SK-N-SH treated with all-trans-retinoic acid at 6 μM for 48 hours (cell line): ENCODE measurements around the gene SYNE2.

Experiments used
- CREB5 ChIP-seq: fragments of 250-450 bp; sonication (Bioruptor Pico); IDR thresholded peaks from 2 replicates; pipeline ENCODE4 v1.5.1; 2020; ENCODE audit warnings: low read depth, mild to moderate bottlenecking, moderate library complexity
- CSDC2 ChIP-seq: fragments of 250-450 bp; sonication (Bioruptor Pico); IDR thresholded peaks from 2 replicates; pipeline ENCODE4 v1.5.0; 2020; ENCODE audit warnings: mild to moderate bottlenecking, moderate library complexity
- CSRNP3 ChIP-seq: fragments of 250-450 bp; sonication (Bioruptor Pico); IDR thresholded peaks from 2 replicates; pipeline ENCODE4 v1.5.1; 2021; ENCODE audit warnings: mild to moderate bottlenecking, moderate library complexity
- ESRRG ChIP-seq: fragments of 250-450 bp; sonication (Bioruptor Pico); IDR thresholded peaks from 2 replicates; pipeline ENCODE4 v1.6.1; 2021; ENCODE audit warnings: mild to moderate bottlenecking
- ISL1 ChIP-seq: fragments of 250-450 bp; sonication (Bioruptor Pico); IDR thresholded peaks from 2 replicates; pipeline ENCODE4 v2.1.2; 2022; ENCODE audit warnings: mild to moderate bottlenecking, moderate library complexity
- PATZ1 ChIP-seq: fragments of 250-450 bp; sonication (Bioruptor Pico); IDR thresholded peaks from 2 replicates; pipeline ENCODE4 v1.8.0; 2020; ENCODE audit warnings: mild to moderate bottlenecking, moderate library complexity, borderline replicate concordance
- POU6F1 ChIP-seq: fragments of 250-450 bp; sonication (Bioruptor Pico); IDR thresholded peaks from 2 replicates; pipeline ENCODE4 v1.8.0; 2021; ENCODE audit warnings: low read depth, mild to moderate bottlenecking, moderate library complexity, borderline replicate concordance
- PPARA ChIP-seq: fragments of 250-450 bp; sonication (Bioruptor Pico); IDR thresholded peaks from 2 replicates; pipeline ENCODE4 v1.5.0; 2020; ENCODE audit warnings: mild to moderate bottlenecking, borderline replicate concordance
- TCF4 ChIP-seq: fragments of 250-450 bp; sonication (Bioruptor Pico); IDR thresholded peaks from 2 replicates; pipeline ENCODE4 v1.8.0; 2021; ENCODE audit warnings: mild to moderate bottlenecking, moderate library complexity, borderline replicate concordance
- TSHZ2 ChIP-seq: fragments of 250-450 bp; sonication (Bioruptor Pico); IDR thresholded peaks from 2 replicates; pipeline ENCODE4 v1.5.0; 2020; ENCODE audit warnings: mild to moderate bottlenecking, moderate library complexity
- ZC3H10 ChIP-seq: fragments of 250-450 bp; sonication (Bioruptor Pico); IDR thresholded peaks from 2 replicates; pipeline ENCODE4 v1.5.1; 2021; ENCODE audit warnings: mild to moderate bottlenecking, moderate library complexity
- ZFP30 ChIP-seq: fragments of 450-650 bp; formaldehyde crosslinking; IDR thresholded peaks from 2 replicates; pipeline ENCODE4 v1.5.0; 2022; ENCODE audit warnings: mild to moderate bottlenecking, moderate library complexity

- no peak for TF ChIP-seq TCF4
- no peak for TF ChIP-seq ZC3H10 (CRISPR knock-in tag)
- no peak for TF ChIP-seq ESRRG (CRISPR knock-in tag)
- TF ChIP-seq ISL1: no peak
- TF ChIP-seq PATZ1: no peak
- TF ChIP-seq POU6F1 (CRISPR knock-in tag): no peak
- TF ChIP-seq CSRNP3: no peak
- TF ChIP-seq ZFP30 (CRISPR knock-in tag): no peak
- TF ChIP-seq TSHZ2 (CRISPR knock-in tag): no peak
- no peak for TF ChIP-seq CSDC2
- no peak for TF ChIP-seq PPARA (CRISPR knock-in tag)
- TF ChIP-seq CREB5 (CRISPR knock-in tag): no peak
Measured at GRCh38 chr14:64059454-64060198, 206.8 kb downstream of the SYNE2 start.
